ENCODE results near the gene GUCA1A.

Gene GUCA1A

DNA sequence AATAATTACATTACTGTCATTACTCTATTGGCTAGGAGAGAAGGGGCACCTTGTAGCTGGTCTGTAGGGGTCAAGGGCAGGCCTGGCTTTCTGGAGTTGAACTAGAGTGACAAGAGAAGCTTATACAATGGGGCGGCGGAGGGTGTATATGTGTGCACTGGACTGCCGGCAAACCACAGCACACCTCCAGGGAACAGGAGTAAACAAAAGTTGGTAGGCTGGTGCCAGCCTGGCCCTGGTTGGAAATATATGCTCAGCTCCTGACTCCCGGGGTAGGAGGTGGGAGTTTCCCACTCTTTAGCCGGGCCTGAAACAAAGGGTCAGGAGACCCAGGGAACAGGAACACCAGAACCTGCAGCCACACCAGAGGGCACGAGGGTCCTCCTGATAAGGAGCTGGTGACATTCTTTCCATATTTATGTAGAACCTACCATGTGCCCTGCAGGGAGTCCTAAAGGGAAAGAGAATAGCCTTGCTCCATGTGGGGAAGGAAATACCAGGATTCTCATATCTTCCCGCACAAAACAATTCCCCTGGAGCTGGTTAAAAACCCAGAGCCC lies 35.9 kb upstream of the GUCA1A start:
- ChIA-PET CTCF (interaction anchor here (0.8 to 3.1 kb wide), 24 partner anchors 8 to 414 kb away, joined by 3 to 22 read pairs (median 4); partner anchors contain the start of gene TAF8), POLR2A (no interaction called here)
- no peak for DNase-seq (ENCODE audit: extremely low spot score)
- TF ChIP-seq, protein P1, sequence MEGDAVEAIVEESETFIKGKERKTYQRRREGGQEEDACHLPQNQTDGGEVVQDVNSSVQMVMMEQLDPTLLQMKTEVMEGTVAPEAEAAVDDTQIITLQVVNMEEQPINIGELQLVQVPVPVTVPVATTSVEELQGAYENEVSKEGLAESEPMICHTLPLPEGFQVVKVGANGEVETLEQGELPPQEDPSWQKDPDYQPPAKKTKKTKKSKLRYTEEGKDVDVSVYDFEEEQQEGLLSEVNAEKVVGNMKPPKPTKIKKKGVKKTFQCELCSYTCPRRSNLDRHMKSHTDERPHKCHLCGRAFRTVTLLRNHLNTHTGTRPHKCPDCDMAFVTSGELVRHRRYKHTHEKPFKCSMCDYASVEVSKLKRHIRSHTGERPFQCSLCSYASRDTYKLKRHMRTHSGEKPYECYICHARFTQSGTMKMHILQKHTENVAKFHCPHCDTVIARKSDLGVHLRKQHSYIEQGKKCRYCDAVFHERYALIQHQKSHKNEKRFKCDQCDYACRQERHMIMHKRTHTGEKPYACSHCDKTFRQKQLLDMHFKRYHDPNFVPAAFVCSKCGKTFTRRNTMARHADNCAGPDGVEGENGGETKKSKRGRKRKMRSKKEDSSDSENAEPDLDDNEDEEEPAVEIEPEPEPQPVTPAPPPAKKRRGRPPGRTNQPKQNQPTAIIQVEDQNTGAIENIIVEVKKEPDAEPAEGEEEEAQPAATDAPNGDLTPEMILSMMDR (IDR thresholded peaks at IDR 0.05; ENCODE audit: control extremely low read depth, extremely low read depth, low read depth, missing control alignments), result no peak

DNA sequence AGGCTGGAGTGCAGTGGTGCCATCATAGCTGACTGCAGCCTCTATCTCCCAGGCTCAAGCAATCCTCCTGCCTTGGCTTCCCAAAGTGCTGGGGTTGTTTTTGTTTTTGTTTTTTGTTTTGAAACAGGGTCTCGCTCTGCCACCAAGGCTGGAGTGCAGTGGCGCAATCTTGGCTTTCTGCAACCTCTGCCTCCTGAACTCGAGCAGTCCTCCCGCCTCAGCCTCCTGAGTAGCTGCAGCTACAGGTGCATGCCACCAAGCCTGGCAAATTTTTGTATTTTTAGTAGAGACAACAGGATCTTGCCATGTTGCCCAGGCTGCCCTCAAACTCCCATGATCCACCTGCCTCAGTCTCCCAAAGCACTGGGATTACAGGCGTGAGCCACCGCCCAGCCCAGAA lies 35.0 kb upstream of the GUCA1A start:
- ChIA-PET POLR2A (interaction anchor here (0.6 kb wide), 1 partner anchor 908 kb away, joined by 5 read pairs; no protein-coding TSS in a partner anchor), CTCF (interaction anchor here (1.3 to 1.8 kb wide), 3 partner anchors 9 to 409 kb away, joined by 4 to 8 read pairs (median 4); no protein-coding TSS in a partner anchor)
- TF ChIP-seq, protein P1 (IDR thresholded peaks at IDR 0.05; ENCODE audit: control extremely low read depth, extremely low read depth, low read depth, missing control alignments), result no peak
- no peak for DNase-seq (ENCODE audit: extremely low spot score)

DNA sequence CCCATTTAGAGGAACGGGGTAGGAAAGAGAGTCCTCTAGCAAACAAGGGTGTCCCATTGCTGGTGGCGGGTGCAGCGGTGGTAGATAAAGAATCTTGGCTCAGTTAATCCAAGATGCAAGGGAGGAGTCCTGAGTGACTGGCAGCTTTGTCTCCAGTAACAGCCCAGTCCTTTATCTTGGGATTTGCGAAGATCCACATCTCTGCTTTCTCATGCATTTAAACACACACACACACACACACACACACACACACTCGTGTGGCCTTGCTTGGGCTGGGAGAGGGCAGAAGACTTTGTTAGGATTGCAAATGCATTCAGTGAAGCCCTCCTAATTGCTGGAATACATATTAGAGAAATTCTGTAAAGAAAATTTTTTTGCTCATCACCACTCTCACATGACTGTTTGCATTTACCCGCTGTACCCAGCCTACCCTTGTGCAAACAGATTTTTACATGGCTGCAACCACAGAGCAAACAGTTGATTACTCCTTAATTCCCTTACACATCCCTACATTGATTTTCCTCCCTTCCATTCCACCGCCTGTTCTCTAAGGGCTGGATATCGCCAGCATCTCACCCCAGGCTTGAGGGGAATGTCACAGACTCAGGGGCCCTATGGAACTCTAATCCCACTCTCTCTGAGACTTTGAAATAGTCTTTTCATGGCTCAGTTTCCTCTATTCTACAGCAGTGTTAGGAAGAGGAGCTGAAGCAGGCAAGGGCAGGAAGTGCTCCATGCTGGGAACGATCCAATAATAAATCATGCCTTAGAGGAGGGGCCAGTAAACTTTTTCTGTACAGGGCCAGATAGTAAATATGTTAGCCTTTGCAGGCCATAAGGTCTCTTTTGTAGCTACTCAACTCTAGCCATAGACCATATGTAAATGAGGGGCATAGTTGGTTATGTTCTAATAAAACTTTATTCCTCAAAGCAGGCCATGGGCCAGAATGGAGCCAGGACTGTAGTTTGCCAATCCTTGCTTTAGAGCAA lies 34.2 kb upstream of the GUCA1A start:
- no peak for DNase-seq (ENCODE audit: extremely low spot score)
- CTCF ChIA-PET, result interaction anchor here (0.9 to 1.4 kb wide), 4 partner anchors 22 to 91 kb away, joined by 3 to 6 read pairs (median 3); no protein-coding TSS in a partner anchor
- POLR2A ChIA-PET, result interaction anchor here (0.6 kb wide), 1 partner anchor 908 kb away, joined by 5 read pairs; no protein-coding TSS in a partner anchor
- TF ChIP-seq, protein P1 (IDR thresholded peaks at IDR 0.05; ENCODE audit: control extremely low read depth, extremely low read depth, low read depth, missing control alignments), result no peak

DNA sequence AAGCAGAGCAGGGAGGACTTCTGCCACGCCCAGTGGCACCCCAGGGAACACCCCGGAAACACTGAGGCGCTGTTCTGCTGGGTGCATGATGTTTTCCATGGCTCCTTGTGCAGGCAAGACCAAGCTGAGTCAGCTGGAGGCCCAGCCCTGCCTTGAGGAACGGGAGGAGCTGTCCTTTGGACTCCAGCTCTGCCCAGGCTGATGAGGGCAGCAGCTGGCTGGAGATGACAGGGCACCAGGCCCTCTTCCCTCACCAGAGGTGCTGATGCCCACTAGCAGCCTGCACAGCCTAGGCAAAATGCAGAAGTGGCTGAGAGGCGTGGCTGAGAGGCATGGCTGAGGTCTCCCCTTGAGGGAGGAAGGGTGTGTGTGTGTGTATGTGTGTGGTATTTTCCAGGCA lies 33.1 kb upstream of the GUCA1A start:
- ChIA-PET CTCF (interaction anchor here (0.9 to 1.4 kb wide), 3 partner anchors 21 to 92 kb away, joined by 3 to 6 read pairs (median 3); no protein-coding TSS in a partner anchor), POLR2A (no interaction called here)
- no peak for DNase-seq (ENCODE audit: extremely low spot score)
- TF ChIP-seq, protein P1 (IDR thresholded peaks at IDR 0.05; ENCODE audit: control extremely low read depth, extremely low read depth, low read depth, missing control alignments), result no peak

DNA sequence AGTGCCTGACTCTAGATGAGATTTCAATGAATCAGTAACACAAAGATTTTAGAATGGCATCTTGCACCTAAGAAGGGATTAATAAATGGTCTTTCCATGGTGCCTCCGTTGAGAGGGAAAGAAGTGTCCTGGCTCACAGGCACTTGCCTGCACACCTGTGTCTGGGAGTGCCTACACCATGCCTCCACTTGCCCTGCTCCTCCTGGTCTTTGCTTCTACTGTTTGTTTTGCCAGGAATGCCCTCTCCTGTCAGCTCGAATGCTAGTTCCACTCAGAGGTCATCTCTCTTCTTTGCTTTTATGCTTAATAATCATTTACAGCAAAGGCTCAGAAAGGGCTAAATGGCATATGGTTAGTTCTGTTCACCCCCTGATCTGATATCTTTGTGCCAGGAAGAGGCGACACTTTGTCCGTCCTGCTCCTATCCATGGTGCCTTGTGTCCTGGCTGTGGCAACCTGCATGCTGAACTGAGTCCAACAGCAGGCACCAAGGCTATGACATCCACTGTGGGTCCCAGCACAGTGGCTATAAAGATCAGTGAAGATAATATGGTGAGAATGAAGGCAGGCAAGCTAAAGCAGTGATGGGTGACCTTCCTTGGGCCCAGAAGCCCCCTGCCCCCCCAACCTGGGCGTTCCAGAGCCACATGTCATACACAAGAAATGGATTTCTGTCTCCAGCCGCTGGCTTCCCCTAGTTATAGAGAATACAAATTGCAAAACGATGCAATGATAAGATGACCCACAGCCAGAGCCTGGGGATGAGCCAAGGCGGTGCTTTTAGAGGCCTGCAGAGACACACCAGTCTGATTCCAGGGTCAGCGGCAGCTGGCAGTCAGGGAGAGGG lies 32.2 kb upstream of the GUCA1A start:
- ChIA-PET POLR2A (no interaction called here), CTCF (no interaction called here)
- no peak for DNase-seq (ENCODE audit: extremely low spot score)
- TF ChIP-seq, protein P1 (IDR thresholded peaks at IDR 0.05; ENCODE audit: control extremely low read depth, extremely low read depth, low read depth, missing control alignments), result no peak

Data from GM10248 (cell line).